ENCODE data around the gene VPS29. TPM values are rescaled to one million over a fixed set of nuclear protein-coding genes. Genes with fewer than 3 reads are reported as not detected.
"Not testable (repeated sequence)": the region's sequence is repeated elsewhere in the genome, so short reads cannot be mapped to it uniquely, and the experiment has no call there.

VPS29 gene
- total RNA-seq, 2 experiments from 2014 or later = 100 to 106 TPM

- peaks cover 46% of the 10 kb centered on the region for H3K36me3 Mint-ChIP-seq
- H3K27ac Mint-ChIP-seq = no peak overlapping the region
- DNase-seq = no peak
- intact Hi-C loops (cut with micrococcal nuclease) = no loop called here
- POLR2A ChIA-PET = interaction anchor here (0.6 kb wide), 1 partner anchor 484 kb away, joined by 4 read pairs; no protein-coding TSS in a partner anchor
- no peak overlapping the region for H3K4me3 Mint-ChIP-seq
- H3K9me3 Mint-ChIP-seq = no peaks in the 10 kb centered on the region
- H3K4me1 Mint-ChIP-seq (ENCODE audit: low read depth) = peaks cover 46% of the 10 kb centered on the region
- CTCF ChIA-PET = interaction anchor here (0.6 to 2.0 kb wide), 6 partner anchors 13 to 79 kb away, joined by 3 to 10 read pairs (median 5); no protein-coding TSS in a partner anchor
- H3K27me3 Mint-ChIP-seq = no peaks in the 10 kb centered on the region
Observed at GRCh38 chr12:110538869-110539622, 37.1 kb upstream of the VPS29 start.

GRCh38 chr12:110537605-110538409, 35.9 kb upstream of the VPS29 start:
- H3K27ac Mint-ChIP-seq = no peak overlapping the region

GRCh38 chr12:110536834-110537604, 35.1 kb upstream of the VPS29 start:
- ChIA-PET CTCF (interaction anchor here (1.0 to 1.9 kb wide), 3 partner anchors 15 to 65 kb away, joined by 3 to 8 read pairs (median 6); no protein-coding TSS in a partner anchor), POLR2A (interaction anchor here (1.0 kb wide), 1 partner anchor 15 kb away, joined by 3 read pairs; no protein-coding TSS in a partner anchor)
- Mint-ChIP-seq H3K36me3 (peaks cover 47% of the 10 kb centered on the region), H3K27me3 (no peaks in the 10 kb centered on the region), H3K4me1 (ENCODE audit: low read depth) (peaks cover 42% of the 10 kb centered on the region), H3K27ac (no peak overlapping the region), H3K9me3 (no peaks in the 10 kb centered on the region), H3K4me3 (no peak overlapping the region)
- no peak for DNase-seq
- intact Hi-C loops (cut with micrococcal nuclease) = no loop called here

More at GRCh38 chr12:110537605-110538409, 35.9 kb upstream of the VPS29 start:
- Mint-ChIP-seq H3K36me3 (peaks cover 48% of the 10 kb centered on the region), H3K4me1 (ENCODE audit: low read depth) (peaks cover 42% of the 10 kb centered on the region), H3K9me3 (no peaks in the 10 kb centered on the region), H3K27me3 (no peaks in the 10 kb centered on the region), H3K4me3 (no peak overlapping the region)
- ChIA-PET POLR2A (interaction anchor here (0.6 to 1.0 kb wide), 2 partner anchors 14 to 483 kb away, joined by 3 to 4 read pairs; no protein-coding TSS in a partner anchor), CTCF (interaction anchor here (0.6 to 2.0 kb wide), 5 partner anchors 14 to 80 kb away, joined by 3 to 8 read pairs (median 6); no protein-coding TSS in a partner anchor)
- DNase-seq = no peak
- intact Hi-C loops (cut with micrococcal nuclease) = no loop called here

- CTCF ChIA-PET = interaction anchor here (1.0 to 2.6 kb wide), 2 partner anchors 66 kb away, joined by 3 to 20 read pairs; partner anchors contain the start of gene FAM216A
- POLR2A ChIA-PET = no interaction called here
- DNase-seq = no peak
- Mint-ChIP-seq H3K36me3 (peaks cover 51% of the 10 kb centered on the region), H3K9me3 (no peaks in the 10 kb centered on the region), H3K27me3 (no peaks in the 10 kb centered on the region), H3K4me1 (ENCODE audit: low read depth) (peaks cover 43% of the 10 kb centered on the region), H3K4me3 (no peak overlapping the region), H3K27ac (no peak overlapping the region)
- intact Hi-C loops (cut with micrococcal nuclease) = no loop called here
Observed at GRCh38 chr12:110534811-110535210, 32.9 kb upstream of the VPS29 start.

- intact Hi-C loops (cut with micrococcal nuclease) = no loop called here
- no peak for DNase-seq
- Mint-ChIP-seq H3K27ac (no peak overlapping the region), H3K27me3 (no peaks in the 10 kb centered on the region), H3K4me1 (ENCODE audit: low read depth) (peaks cover 33% of the 10 kb centered on the region), H3K4me3 (no peak overlapping the region), H3K9me3 (no peaks in the 10 kb centered on the region), H3K36me3 (peaks cover 44% of the 10 kb centered on the region)
- POLR2A ChIA-PET = no interaction called here
- CTCF ChIA-PET = interaction anchor here (0.7 to 2.6 kb wide), 5 partner anchors 13 to 68 kb away, joined by 3 to 20 read pairs (median 3); partner anchors contain the start of genes FAM216A and GPN3
Observed at GRCh38 chr12:110533607-110534006, 31.7 kb upstream of the VPS29 start.

- POLR2A ChIA-PET = no interaction called here
- intact Hi-C loops (cut with micrococcal nuclease) = no loop called here
- no peaks in the 10 kb centered on the region for H3K9me3 Mint-ChIP-seq
- CTCF ChIA-PET = interaction anchor here (0.8 to 2.6 kb wide), 7 partner anchors 12 to 69 kb away, joined by 3 to 20 read pairs (median 5); partner anchors contain the start of gene FAM216A
- no peak overlapping the region for H3K4me3 Mint-ChIP-seq
- H3K27me3 Mint-ChIP-seq = no peaks in the 10 kb centered on the region
- no peak overlapping the region for H3K27ac Mint-ChIP-seq
- H3K4me1 Mint-ChIP-seq (ENCODE audit: low read depth) = peaks cover 30% of the 10 kb centered on the region
- no peak for DNase-seq
- peaks cover 37% of the 10 kb centered on the region for H3K36me3 Mint-ChIP-seq
Observed at GRCh38 chr12:110532644-110533043, 30.7 kb upstream of the VPS29 start.

- ChIA-PET CTCF (interaction anchor here (0.6 to 2.2 kb wide), 7 partner anchors 10 to 70 kb away, joined by 3 to 12 read pairs (median 4); partner anchors contain the start of gene FAM216A), POLR2A (interaction anchor here (0.9 to 1.3 kb wide), 2 partner anchors 11 to 53 kb away, joined by 3 read pairs; no protein-coding TSS in a partner anchor)
- Mint-ChIP-seq H3K27me3 (no peaks in the 10 kb centered on the region), H3K4me1 (ENCODE audit: low read depth) (peaks cover 30% of the 10 kb centered on the region), H3K27ac (peak overlapping the region; percentile 1), H3K36me3 (peaks cover 31% of the 10 kb centered on the region), H3K9me3 (no peaks in the 10 kb centered on the region), H3K4me3 (no peak overlapping the region)
- no peak for DNase-seq
- intact Hi-C loops (cut with micrococcal nuclease) = loop anchor here (1.0 kb wide), 1 partner anchor 11 kb away; no protein-coding TSS in a partner anchor
Observed at GRCh38 chr12:110531741-110532333, 29.9 kb upstream of the VPS29 start.

- CTCF ChIA-PET = interaction anchor here (2.2 to 4.1 kb wide), 2 partner anchors 17 to 71 kb away, joined by 6 to 19 read pairs; no protein-coding TSS in a partner anchor
- peaks cover 30% of the 10 kb centered on the region for H3K4me1 Mint-ChIP-seq (ENCODE audit: low read depth)
- H3K27me3 Mint-ChIP-seq = no peaks in the 10 kb centered on the region
- intact Hi-C loops (cut with micrococcal nuclease) = no loop called here
- no peak for DNase-seq
- H3K9me3 Mint-ChIP-seq = no peaks in the 10 kb centered on the region
- H3K4me3 Mint-ChIP-seq = no peak overlapping the region
- H3K27ac Mint-ChIP-seq = no peak overlapping the region
- peaks cover 23% of the 10 kb centered on the region for H3K36me3 Mint-ChIP-seq
- POLR2A ChIA-PET = interaction anchor here (0.6 to 1.3 kb wide), 2 partner anchors 9 to 30 kb away, joined by 3 read pairs; no protein-coding TSS in a partner anchor
Observed at GRCh38 chr12:110530511-110530910, 28.6 kb upstream of the VPS29 start.

- POLR2A ChIA-PET = interaction anchor here (0.7 kb wide), 1 partner anchor 15 kb away, joined by 3 read pairs; no protein-coding TSS in a partner anchor
- no peak overlapping the region for H3K27ac Mint-ChIP-seq
- peaks cover 19% of the 10 kb centered on the region for H3K4me1 Mint-ChIP-seq (ENCODE audit: low read depth)
Observed at GRCh38 chr12:110528277-110528839, 26.4 kb upstream of the VPS29 start.

GRCh38 chr12:110520876-110521712, 19.2 kb upstream of the VPS29 start:
- DNase-seq = peak; percentile 77
- H3K9me3 Mint-ChIP-seq, H3K27me3 Mint-ChIP-seq, H3K36me3 Mint-ChIP-seq: not testable (repeated sequence)
- POLR2A ChIA-PET = interaction anchor here (0.6 to 1.0 kb wide), 6 partner anchors 10 to 255 kb away, joined by 3 read pairs; partner anchors contain the start of gene GPN3
- intact Hi-C loops (cut with micrococcal nuclease) = loop anchor here (1.0 to 2.0 kb wide), 3 partner anchors 10 to 58 kb away; partner anchors contain the start of genes RAD9B and VPS29
- Mint-ChIP-seq H3K4me1 (ENCODE audit: low read depth) (peaks cover 17% of the 10 kb centered on the region), H3K27ac (peak overlapping the region; percentile 38), H3K4me3 (peak overlapping the region; percentile 32)
- CTCF ChIA-PET = interaction anchor here (0.6 to 3.6 kb wide), 7 partner anchors 8 to 854 kb away, joined by 3 to 27 read pairs (median 4); partner anchors contain the start of gene ARPC3

More at GRCh38 chr12:110528277-110528839, 26.4 kb upstream of the VPS29 start:
- H3K36me3 Mint-ChIP-seq = peaks cover 17% of the 10 kb centered on the region
- intact Hi-C loops (cut with micrococcal nuclease) = no loop called here
- peaks cover 2% of the 10 kb centered on the region for H3K27me3 Mint-ChIP-seq
- CTCF ChIA-PET = interaction anchor here (0.7 to 4.1 kb wide), 3 partner anchors 39 to 73 kb away, joined by 3 to 19 read pairs (median 8); partner anchors contain the start of genes FAM216A and GPN3
- DNase-seq = no peak
- no peak overlapping the region for H3K4me3 Mint-ChIP-seq
- H3K9me3 Mint-ChIP-seq = no peaks in the 10 kb centered on the region
